H1 (cell line): ENCODE measurements around the gene MC5R. TPM values are rescaled to one million over a fixed set of nuclear protein-coding genes. Genes with fewer than 3 reads are reported as not detected.

ENCODE experiments used
- BCL11A ChIP-seq, 2 experiments: IDR thresholded peaks; one replicate each; pipeline ENCODE4 v1.6.1; 2011; ENCODE audit warnings: low read depth in 2 of 2, low read length in 2 of 2, mild to moderate bottlenecking in 2 of 2
- CTCF ChIP-seq, 3 experiments: IDR thresholded peaks; 1 replicate in 2 of 3; 2 replicates in 1 of 3; pipeline versions ENCODE4 v1.5.1 to v1.6.1; 2011; ENCODE audit warnings: low read length in 3 of 3, mild to moderate bottlenecking in 3 of 3, inconsistent platforms in 2 of 3, low read depth in 1 of 3, moderate library complexity in 1 of 3; ENCODE audit not compliant: insufficient read depth in 1 of 3; ENCODE audit errors: control extremely low read depth in 1 of 3
- EP300 ChIP-seq, 2 experiments: IDR thresholded peaks; 1 replicate in 1 of 2; 2 replicates in 1 of 2; pipeline ENCODE4 v1.6.1; 2011 to 2012; ENCODE audit warnings: low read depth in 2 of 2, low read length in 2 of 2, mild to moderate bottlenecking in 2 of 2, borderline replicate concordance in 1 of 2, inconsistent platforms in 1 of 2, moderate library complexity in 1 of 2
- GABPA ChIP-seq: IDR thresholded peaks from 2 replicates; pipeline ENCODE4 v1.6.1; 2011; ENCODE audit warnings: mild to moderate bottlenecking, low read length, moderate library complexity, borderline replicate concordance; ENCODE audit not compliant: insufficient read depth
- HDAC6 ChIP-seq: IDR thresholded peaks from one replicate; pipeline ENCODE4 v1.7.1; 2012; ENCODE audit warnings: low read depth, mild to moderate bottlenecking, inconsistent platforms, low read length, moderate library complexity
- KDM4A ChIP-seq: IDR thresholded peaks from one replicate; pipeline ENCODE4 v1.7.1; 2012; ENCODE audit warnings: low read depth, mild to moderate bottlenecking, moderate library complexity, low read length, inconsistent platforms; ENCODE audit not compliant: severe bottlenecking
- POLR2AphosphoS5 ChIP-seq: IDR thresholded peaks from 2 replicates; pipeline ENCODE4 v1.6.1; 2011; ENCODE audit warnings: low read depth, low read length
- RAD21 ChIP-seq, 2 experiments: IDR thresholded peaks in 1 of 2; conservative IDR thresholded peaks in 1 of 2; 2 replicates each; pipeline ENCODE4 v1.6.1; 2011; ENCODE audit warnings: low read depth in 2 of 2, low read length in 2 of 2, improper control_type of control experiment in 1 of 2, inconsistent platforms in 1 of 2, mild to moderate bottlenecking in 1 of 2, moderate library complexity in 1 of 2
- SAP30 ChIP-seq: fragments of 300-600 bp; sonication (generic); IDR thresholded peaks from 2 replicates; pipeline ENCODE4 v1.7.1; 2012; ENCODE audit warnings: low read length, moderate library complexity, mild to moderate bottlenecking, inconsistent platforms; ENCODE audit not compliant: insufficient read depth, insufficient replicate concordance
- SIN3A ChIP-seq, 2 experiments: IDR thresholded peaks in 1 of 2; conservative IDR thresholded peaks in 1 of 2; 2 replicates each; pipeline ENCODE4 v1.6.1; 2011 to 2012; ENCODE audit warnings: low read length in 2 of 2, improper control_type of control experiment in 1 of 2, low read depth in 1 of 2, mild to moderate bottlenecking in 1 of 2
- SP4 ChIP-seq: IDR thresholded peaks from 2 replicates; pipeline ENCODE4 v1.6.1; 2012; ENCODE audit warnings: low read length, inconsistent platforms
- TBP ChIP-seq: IDR thresholded peaks from 2 replicates; pipeline ENCODE4 v1.6.1; 2011; ENCODE audit warnings: low read depth, low read length, improper control_type of control experiment
- ZNF274 ChIP-seq: IDR thresholded peaks from 2 replicates; pipeline ENCODE4 v1.7.0; 2012; ENCODE audit warnings: low read length, borderline replicate concordance; ENCODE audit errors: extremely low read depth
- polyA plus RNA-seq, 7 experiments: library from polyadenylated mRNA; depleted of rRNA in 3 of 7; stranded (reverse) in 5 of 7; unstranded in 2 of 7; fragments of >200 nt in 5 of 7; fragments of 200-250 nt in 2 of 7; gene quantifications; 1 replicate in 5 of 7; 2 replicates in 1 of 7; 4 replicates in 1 of 7; pipeline versions ENCODE4 v1.2.1 to v1.2.3, GENCODE V29; 2011 to 2013; ENCODE audit warnings: missing spikeins in 2 of 7, mixed read lengths in 2 of 7
- total RNA-seq: library from RNA; stranded (reverse); fragmentation: NEBNext Ultra II Directional; extraction: Animal tissue kit (Norgen Biotek cat#: 25700); gene quantifications from 2 replicates; pipeline ENCODE4 v1.2.1, GENCODE V29; 2021

MC5R gene
- total and polyA plus RNA-seq, 2 of the 8 experiments (the other 6 are each of a cell fraction or from before 2014, with no cell fraction given), result 0.37 to 1.4 TPM

GRCh38 chr18:13808294-13809042 is 15.5 kb upstream of the MC5R start (continued):
- TF ChIP-seq EP300 (IDR thresholded peaks at IDR 0.05; ENCODE audit: borderline replicate concordance in 1 of 2, low read depth in 2 of 2, low read length in 2 of 2), result no peak
- TF ChIP-seq RAD21 (IDR thresholded peaks at IDR 0.05 in 1 of 2, conservative IDR thresholded peaks at IDR 0.05 in 1 of 2; ENCODE audit: low read depth in 2 of 2, low read length in 2 of 2), result no peak
- no peak for TF ChIP-seq GABPA
- no peak for TF ChIP-seq ZNF274
- TF ChIP-seq TBP, result no peak
- TF ChIP-seq HDAC6, result no peak
- TF ChIP-seq KDM4A, result no peak
- TF ChIP-seq SIN3A (conservative IDR thresholded peaks at IDR 0.05 in 1 of 2, IDR thresholded peaks at IDR 0.05 in 1 of 2; ENCODE audit: low read depth in 1 of 2, low read length in 2 of 2), result no peak
- TF ChIP-seq CTCF (IDR thresholded peaks at IDR 0.05; ENCODE audit: control extremely low read depth in 1 of 3, insufficient read depth in 1 of 3, low read depth in 1 of 3, low read length in 3 of 3), result no peak
- TF ChIP-seq SP4, result no peak
- TF ChIP-seq SAP30, result no peak
- TF ChIP-seq BCL11A (IDR thresholded peaks at IDR 0.05; ENCODE audit: low read depth in 2 of 2, low read length in 2 of 2), result no peak
- no peak for TF ChIP-seq POLR2AphosphoS5
